EL (cell line): ENCODE measurements around the gene SUMO2.
"Not testable (repeated sequence)": the region's sequence is repeated elsewhere in the genome, so short reads cannot be mapped to it uniquely, and the experiment has no call there.

ENCODE experiments used
- DNase-seq: peaks from one replicate; pipeline ENCODE4 v3.0.0-alpha.2; 2016

The SUMO2 gene

DNA sequence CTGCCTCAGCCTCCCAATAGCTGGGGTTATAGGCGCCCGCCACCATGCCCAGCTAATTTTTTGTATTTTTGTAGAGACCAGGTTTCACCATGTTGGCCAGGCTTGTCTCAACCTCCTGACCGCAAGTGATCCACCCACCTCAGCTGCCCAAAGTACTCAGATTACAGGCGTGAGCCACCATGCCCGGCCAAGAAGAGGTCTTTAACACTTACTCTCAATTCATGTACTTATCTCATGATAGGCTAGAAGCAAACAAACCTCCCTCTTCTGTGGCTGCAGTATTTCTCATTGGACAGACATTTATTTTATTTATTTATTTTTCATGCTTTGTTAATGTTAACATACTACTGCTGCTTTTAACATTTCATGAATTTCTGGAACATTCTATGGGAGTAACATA lies 44.2 kb downstream of the SUMO2 start:
- no peak for DNase-seq

DNA sequence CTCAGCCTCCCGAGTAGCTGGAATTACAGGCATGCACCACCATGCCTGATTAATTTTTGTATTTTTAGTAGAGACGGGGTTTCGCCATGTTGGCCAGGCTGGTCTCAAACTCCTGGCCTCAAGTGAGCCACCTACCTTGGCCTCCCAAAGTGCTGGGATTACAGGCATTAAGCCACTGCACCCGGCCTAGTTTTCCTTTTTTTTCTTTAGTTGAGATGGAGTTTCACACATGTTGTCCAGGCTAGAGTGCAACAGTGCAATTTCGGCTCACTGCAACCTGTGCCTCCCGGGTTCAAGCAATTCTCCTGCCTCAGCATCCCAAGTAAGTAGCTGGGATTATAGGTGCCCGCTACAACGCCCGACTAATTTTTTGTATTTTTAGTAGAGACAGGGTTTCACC lies 45.0 kb downstream of the SUMO2 start:
- not testable (repeated sequence) for DNase-seq

- no peak for DNase-seq
These were observed 46.8 kb downstream of the SUMO2 start for GRCh38 chr17:75135946-75136345.

DNA sequence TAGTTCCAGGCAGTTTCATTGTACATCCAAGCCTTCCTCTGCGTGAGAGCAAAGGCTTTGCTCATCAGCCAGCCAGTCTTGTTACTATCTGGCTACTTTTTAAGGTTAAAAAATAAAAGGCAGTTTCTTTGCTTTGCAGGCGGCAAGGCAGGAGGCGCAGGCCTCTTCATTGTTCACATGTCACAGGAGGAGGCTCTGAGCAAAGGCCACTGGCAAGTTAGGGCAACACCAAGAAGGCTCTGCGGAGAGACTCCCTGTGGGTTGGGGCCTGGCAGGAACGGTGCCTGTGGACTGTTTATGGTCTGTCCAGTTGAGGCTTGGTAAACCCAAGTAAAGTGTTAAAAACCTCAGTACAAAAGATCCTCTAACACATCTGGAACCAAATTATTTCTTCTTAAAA lies 47.3 kb downstream of the SUMO2 start:
- DNase-seq = no peak

- DNase-seq = not testable (repeated sequence)
These were observed 49.0 kb downstream of the SUMO2 start for GRCh38 chr17:75133607-75134347.

DNA sequence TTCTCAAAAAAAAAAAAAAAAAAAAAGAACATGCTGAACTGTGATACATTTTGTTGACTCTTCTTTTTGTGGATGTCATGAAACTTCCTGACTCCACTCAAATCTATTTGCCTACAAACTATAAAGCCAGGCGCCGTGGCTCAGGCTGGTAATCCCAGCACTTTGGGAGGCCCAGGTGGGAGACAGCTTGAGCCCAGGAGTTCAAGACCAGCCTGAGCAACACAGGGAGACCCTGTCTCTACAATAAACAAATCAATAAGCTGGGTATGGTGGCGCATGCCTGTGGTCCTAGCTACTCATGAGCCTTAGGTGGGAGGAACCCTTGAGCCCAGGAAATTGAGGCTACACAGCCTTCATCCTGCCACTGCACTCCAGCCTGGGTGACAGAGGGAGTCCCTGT lies 49.8 kb downstream of the SUMO2 start:
- no peak for DNase-seq

DNA sequence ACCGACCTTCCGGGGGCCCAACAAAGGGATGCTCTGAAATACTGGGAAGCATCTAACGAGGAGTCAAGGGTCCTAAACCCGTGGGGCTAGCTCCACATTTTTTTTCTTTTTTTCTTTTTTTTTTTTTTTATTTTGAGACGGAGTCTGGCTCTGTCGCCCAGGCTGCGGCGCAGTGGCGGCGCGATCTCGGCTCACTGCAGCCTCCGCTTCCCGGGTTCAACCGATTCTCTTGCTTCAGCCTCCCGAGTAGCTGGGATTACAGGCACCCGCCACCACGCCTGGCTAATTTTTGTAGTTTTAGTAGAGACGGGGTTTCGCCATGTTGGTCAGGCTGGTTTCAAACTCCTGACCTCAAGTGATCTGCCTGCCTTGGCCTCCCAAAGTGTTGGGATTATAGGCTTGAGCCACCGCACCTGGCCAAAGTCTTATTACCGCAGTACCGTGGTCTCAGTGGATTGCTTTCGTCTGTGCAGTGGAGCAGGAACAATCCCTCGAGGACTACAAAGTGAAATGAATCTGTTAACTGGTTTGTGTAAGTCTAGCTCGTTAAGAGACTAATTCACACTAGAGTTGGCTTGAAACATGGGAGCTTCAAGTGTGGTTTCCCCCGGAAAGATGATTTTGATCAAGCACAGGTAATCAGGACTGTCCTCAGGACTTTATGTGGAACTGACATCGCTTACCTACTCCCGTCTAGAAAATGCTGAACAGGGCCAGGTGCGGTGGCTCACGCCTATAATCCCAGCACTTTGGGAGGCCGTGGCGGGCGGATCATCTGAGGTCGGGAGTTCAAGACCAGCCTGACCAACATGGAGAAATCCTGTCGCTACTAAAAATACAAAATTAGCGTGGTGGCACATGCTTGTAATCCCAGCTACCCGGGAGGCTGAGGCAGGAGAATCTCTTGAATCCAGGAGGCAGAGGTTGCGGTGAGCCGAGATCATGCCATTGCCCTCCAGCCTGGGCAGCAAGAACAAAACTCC lies 50.5 kb downstream of the SUMO2 start:
- DNase-seq = not testable (repeated sequence)

GRCh38 chr17:75131278-75132017 lies 51.3 kb downstream of the SUMO2 start, which contains the start of gene NT5C:
Gene NT5C, minus strand, starts transcription at chr17:75131742. Its CDS starts 35 bp downstream, at chr17:75131707.
- DNase-seq = peak; percentile 86

DNA sequence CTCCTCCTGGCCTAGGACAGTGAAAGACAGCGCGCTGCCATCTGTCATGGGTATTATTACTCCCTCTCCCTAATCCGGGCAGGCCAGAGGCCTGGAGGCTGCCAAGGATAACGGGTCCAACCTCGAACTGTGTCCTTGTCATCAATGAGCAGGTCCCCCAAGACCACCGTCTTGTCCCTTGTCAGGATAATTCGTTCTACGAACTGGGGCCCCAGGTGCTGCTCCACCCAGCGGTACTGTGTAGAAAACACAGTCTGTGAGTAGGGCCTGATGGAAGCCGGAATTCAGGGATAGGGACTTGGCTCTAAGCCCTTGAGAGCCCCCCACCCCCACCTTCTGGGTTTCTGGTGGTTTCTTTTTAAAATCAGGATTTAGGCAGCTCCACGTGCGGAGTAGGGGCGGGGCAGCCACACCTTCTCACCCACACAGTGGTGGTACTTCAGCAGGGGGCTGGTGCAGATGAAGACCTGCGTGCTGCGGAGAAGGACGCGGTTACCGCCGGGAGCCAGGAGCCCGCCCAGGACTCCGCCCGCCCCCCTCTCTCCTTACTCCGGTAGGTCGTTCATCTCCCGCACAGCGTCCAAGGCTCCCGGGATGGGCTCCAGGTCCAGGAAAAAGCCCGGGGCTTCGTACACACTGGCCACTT lies 52.0 kb downstream of the SUMO2 start:
- DNase-seq = peak; percentile 71

- no peak for DNase-seq
These were observed 52.6 kb downstream of the SUMO2 start for GRCh38 chr17:75130059-75130631.

DNA sequence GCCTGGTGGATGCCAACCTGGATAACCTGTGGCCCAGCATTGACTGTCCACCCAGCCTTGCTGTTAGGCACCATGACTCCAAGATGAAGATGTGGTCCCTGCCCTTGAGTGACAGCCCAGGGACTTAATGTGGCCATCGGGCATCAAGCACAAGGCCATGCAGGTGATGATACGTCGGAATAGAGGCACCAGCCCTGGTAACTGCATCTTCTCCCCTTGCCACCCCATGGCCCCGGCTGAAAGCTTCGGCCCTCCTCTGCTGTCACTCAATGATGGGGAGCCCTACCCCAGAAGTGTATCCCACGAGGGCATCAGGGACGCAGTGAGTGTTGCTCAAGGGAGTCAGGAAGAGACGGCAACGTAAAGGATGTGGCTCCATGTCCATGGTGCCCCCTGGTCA lies 53.2 kb downstream of the SUMO2 start:
- DNase-seq = no peak

DNA sequence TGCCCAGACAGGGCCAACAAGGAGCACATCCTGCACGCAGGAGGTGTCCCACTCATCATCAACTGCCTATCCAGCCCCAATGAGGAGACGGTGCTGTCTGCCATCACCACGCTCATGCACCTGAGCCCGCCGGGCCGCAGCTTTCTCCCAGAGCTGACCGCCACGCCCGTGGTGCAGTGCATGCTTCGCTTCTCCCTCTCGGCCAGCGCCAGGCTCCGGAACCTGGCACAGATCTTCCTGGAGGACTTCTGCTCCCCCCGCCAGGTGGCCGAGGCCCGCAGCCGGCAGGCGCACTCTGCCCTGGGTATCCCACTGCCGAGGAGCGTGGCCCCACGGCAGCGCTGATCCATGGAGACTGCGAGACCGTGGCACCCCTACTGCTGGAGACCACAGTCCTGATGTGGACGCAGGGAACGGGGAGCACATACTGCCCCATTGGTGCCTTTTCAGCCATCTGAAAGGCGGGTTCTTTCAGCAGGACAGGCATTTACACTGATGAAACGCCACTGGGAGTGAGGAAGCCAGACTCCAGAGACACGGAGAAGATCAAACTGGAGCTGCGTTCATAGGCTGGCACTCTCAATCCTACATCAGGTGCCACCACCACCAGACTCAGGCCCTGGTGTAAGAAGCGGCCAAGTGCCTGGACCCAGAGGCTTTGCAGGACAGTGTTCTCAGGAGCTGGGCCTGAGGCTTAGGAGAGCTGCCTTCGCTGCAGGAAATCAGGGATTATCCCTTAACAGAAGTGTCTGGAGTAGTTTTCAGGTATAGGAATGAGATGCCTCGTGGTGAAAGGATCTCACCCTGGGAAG lies 53.9 kb downstream of the SUMO2 start:
- no peak for DNase-seq

GRCh38 chr17:75127936-75128335 lies 54.8 kb downstream of the SUMO2 start:
- DNase-seq = not testable (repeated sequence)

- no peak for DNase-seq
These were observed 55.8 kb downstream of the SUMO2 start for GRCh38 chr17:75126954-75127353.

- no peak for DNase-seq
These were observed 56.8 kb downstream of the SUMO2 start for GRCh38 chr17:75125984-75126383.

DNA sequence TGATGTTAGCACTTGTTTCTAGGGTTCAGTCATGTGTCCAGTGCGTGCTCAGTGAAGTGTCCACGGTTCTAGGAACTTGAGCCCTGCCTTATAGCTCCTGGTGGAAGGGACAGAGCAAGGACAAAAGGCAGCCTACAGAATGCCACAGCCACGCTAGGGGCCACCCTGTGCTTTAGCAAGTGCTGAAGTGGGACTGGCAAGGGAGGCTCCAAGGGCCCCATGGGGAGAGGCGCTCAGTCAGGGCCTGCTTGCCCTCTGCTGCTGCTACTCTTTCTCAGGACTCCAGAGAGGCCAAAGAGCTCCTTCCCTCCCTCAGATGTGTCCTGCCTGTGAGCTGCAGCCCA lies 58.0 kb downstream of the SUMO2 start:
- DNase-seq = no peak

GRCh38 chr17:75124041-75124818 lies 58.5 kb downstream of the SUMO2 start:
- peak; percentile 33 for DNase-seq

- no peak for DNase-seq
These were observed 64.5 kb downstream of the SUMO2 start for GRCh38 chr17:75118307-75118706.

DNA sequence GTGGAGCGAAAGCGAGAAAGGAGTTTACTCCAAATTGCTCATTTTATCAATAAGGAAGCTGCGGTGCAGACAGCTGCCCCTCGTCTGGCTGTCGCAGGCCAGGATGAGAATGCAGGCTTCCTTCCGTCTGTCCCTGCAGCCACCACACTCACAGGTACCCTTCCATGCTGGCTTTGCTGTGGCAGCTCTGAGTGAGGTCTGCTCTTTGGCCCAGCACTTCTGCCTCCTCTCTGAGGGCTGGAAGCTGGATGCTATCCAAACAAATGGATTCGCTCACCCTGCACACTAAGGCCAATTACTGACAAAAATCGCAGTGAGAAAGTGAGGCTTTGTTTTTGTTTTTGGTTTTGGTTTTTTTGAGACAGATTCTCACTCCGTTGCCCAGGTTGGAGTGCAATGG lies 66.0 kb downstream of the SUMO2 start:
- no peak for DNase-seq
